HG02798 (cell line): Measurements from ENCODE around the gene ZMYND8.
"Not testable (repeated sequence)": the region's sequence is repeated elsewhere in the genome, so short reads cannot be mapped to it uniquely, and the experiment has no call there.

Experiments
- ATAC-seq: cut with Tn5 transposase; IDR thresholded peaks from one replicate; pipeline ENCODE4 v1.9.1; 2021; ENCODE audit warnings: mild to moderate bottlenecking; ENCODE audit not compliant: unreplicated experiment, poor library complexity

The ZMYND8 gene

DNA sequence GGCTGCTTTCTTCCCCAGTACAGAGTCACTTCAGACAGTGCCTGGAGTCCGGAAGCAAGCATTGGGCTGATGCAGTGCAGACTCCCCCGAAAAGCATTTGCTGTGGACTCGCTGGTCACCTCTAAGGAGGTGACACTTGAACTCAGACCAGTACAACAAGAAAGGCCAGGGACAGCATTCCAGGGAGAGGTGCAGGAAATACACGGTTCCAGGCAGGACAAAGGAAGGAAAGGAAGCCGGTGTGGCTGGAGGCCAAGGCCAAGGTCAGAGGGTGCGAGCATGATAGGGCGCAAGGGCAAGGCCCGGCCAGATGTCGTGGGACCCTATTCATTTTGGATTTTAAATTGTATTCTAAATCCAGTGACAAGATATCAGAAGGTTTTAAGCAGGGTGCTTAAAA is 160.9 kb downstream of the ZMYND8 start:
- ATAC-seq = no peak

DNA sequence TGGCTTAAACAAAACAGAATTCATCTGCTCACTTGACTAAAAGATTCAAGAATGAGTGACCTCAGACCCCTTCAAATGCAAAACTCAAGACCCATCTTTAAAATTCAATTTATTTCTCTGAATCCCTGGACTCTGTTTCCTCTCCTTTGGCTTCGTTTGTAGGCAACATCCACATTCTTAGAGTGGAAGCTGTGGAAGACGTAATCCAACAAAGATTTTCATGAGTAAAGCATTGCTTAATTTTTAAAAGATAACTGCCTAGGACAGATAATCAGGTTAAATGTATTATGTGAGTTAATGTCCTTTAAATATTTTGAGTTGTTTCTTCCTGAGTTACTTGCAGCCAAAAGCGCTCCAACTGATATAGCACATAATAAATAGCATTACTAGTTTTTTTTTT is 164.5 kb downstream of the ZMYND8 start:
- no peak for ATAC-seq

DNA sequence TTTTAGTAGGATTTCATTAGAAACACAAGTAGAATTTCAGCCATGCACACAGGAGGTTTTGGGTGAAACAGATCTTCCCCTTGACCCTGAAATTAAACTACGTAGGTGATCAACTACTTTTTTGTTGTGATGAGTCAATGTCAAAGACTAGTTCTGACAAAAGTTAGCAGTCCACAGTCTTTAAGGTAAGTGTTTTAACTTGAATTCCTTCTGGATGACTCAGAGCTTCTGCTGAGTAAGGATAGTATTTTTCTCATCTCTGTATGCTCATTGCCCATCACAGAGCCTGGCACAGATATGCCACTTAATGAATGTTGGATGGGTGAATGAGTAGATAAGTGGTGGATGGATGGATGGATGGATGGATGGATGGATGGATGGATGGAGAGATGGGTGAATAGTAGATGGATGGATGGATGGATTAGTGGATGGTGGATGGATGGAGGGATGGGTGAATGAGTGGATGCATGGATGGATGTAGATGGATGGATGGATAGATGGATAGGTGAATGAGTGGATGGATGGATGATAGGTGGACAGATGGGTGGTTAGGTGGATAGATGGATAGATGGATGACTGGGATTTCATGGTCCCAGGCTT is 165.3 kb downstream of the ZMYND8 start:
- ATAC-seq = no peak

DNA sequence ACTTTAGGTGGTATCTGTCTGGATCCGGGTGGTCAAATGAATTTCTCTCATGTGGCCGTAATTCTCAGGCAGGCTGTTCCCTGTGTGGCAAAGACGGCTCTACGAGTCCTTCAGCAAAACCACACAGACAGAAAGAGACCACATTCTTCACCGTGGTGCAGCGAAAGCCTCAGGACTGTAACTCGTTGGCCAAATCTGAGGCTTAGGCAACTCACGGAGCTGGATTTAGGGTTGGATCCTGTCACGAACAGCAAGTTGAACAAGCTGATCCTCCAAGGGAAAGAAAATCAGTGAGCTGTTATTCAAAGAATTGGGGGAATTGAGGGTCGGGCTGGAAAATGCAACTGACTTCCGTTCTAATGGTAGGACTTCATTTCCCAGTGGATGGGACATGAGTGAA is 167.4 kb downstream of the ZMYND8 start:
- no peak for ATAC-seq

DNA sequence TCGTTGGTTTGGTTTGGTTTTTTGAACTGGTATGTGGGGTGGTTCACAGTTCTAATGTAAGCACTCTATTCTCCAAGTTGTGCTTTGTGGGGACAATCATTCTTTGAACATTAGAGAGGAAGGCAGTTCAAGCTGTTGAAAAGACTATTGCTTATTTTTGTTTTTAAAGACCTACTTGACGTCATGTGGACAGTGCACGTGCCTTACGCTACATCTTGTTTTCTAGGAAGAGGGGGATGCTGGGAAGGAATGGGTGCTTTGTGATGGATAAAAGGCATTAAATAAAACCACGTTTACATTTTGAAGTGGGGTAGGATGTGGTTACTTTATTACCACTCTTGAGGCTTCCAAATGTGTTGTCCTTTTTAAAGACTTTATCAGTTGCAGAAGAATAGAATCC is 168.0 kb downstream of the ZMYND8 start:
- no peak for ATAC-seq

DNA sequence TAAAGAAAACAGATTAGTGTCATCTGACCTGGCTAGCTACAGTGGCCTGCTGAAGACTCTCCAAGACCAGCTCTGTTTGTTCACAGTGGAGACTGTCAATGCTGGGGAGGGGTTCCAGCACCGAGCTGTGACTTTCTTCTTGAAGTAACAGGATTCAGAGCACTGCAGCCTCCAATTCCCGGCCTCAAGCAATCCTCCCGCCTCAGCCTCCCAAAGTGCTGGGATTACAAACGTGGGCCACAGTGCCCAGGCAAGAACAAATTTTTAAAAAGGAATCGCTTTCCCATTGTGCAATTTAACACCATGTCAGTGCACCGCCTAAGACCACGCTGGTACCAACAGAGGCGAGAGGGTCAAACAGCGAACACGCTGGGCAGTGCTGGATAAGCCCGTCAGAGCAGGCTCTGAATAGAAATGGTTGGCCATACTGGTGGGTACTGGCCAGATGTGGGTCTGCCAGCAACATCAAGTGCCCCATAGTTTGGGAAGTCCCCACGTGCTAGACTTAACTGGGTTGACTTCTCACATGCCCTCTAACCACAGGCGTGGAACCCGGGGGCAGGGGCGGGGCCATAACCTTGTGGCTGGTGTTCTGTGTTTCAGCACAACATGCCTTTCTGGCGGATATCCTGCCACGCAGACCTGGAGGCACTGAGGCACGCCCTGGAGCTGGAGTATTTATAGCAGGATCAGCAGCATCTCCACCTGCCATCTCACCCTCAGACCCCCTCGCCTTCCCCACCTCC is 168.9 kb downstream of the ZMYND8 start:
- no peak for ATAC-seq

DNA sequence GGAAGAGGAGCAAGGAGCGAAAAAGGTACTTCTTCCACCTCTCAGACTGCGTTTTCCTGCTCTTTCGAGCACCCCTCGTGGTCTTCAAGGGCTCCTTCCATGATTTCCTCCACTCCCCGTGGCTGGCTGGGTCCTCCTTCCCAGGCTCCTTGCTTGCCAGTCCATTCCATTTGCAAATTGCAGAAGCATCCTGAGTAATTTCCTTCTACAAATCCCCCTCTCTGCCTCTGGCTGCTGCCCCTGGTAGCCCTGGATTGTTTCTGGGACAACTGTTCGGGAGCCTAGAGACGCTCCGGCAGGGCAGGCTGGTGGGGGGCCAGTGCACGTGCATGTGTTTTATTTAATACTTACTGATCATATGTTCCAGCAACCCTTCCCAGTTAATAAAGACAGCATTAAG is 173.1 kb downstream of the ZMYND8 start:
- ATAC-seq = no peak

DNA sequence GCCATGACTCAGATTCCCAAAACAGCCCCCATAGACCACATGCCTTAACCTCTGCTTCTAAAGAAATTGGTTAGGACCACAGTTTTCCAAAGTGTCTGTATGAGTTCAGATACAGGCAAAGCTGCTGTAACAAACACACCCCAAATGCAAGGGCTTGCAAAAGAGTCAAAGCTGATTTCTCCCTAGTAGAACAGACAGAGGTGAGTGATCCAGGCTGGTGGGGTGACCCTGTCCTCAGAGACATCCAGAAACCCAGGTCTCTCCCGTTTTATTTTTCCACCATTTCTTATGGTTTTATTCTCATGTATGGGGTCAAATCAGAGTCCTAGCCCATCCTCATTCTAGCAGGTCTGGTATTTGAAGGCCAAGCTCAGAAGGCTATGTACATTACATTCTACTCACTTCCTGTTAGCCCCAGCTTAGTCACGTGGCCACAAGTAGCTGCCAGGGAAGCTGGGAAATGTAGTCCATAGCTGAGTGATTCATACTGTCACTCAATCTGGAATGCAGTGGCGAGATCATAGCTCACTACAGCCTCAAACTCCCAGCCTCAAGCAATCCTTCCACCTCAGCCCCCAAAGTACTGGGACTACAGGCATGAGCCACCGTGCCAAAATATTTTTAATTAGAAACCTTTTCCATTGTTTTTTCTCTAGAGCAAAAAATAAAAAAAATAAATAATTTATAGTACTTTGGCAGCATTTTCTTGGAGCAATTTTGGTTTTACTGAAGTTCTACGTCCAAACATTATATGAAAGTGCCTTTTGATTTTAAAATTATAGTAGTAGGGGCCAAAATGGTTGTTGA is 175.2 kb downstream of the ZMYND8 start:
- ATAC-seq = no peak

DNA sequence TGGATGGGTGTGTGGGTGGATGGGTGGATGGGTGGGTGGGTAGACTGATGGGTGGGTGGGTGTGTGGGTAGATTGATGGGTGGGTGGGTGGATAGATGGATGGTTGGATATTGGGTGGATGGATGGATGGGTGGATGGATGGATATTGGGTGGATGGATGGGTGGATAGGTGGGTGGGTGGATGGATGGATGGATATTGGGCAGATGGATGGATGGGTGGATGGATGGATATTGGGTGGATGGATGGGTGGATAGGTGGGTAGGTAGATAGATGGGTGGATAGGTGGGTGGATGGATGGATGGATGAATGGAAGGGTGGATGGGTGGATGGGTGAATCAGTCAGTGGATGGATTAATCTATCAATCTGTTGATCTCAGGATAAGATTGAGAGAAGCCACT is 177.2 kb downstream of the ZMYND8 start:
- ATAC-seq = no peak

DNA sequence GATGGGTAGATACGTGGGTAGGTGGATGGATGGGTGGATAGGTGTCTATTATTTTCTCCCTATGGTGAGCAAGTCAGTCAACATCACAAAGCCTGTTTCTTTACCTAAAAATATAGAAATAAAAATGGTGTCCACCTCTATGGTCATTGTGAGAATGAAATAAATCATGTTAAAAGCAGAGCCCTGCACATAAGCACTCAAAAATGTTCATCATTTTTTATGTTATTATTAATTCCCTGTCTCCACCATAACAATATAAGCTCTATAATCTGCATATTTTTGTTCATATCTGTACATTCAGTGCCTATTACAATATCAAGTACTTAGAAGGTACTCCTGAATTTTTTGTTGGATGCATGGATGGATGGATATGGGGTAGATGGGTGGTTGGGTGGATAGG is 177.6 kb downstream of the ZMYND8 start:
- no peak for ATAC-seq

DNA sequence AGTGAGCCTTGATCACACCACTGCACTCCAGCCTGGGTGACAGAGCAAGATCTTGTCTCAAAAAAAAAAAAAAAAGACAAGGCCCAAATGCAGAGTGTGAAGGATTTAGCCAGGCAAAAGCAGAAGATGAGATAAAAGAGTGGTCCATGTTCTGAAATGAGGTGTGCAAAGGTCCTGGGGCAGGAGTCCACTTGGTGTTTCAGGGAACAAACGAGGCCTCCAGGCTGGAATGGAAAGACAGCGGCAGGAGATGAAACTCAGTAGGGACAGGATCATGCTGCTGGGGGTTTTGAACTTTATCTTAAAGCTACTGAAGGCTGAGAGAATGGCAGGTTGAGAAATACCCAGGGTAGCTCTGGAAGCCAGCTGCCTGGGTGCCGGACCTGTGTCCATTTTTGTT is 178.2 kb downstream of the ZMYND8 start:
- ATAC-seq = no peak

DNA sequence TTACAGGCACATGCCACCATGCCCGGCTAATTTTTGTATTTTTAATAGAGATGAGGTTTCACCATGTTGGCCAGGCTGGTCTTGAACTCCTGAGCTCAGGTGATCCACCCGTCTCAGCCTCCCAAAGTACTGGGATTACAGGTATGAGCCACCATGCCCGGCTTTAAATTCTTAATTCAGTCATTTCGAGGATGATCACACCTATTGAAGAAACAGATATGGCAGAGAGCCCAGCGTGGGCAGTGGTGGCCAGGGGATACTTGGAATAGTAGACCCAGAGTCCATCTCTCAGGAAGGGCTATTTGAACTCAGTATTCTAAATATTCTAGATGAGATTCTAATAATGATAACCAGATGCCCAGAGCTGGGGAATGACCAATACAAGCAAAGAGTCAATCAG is 180.3 kb downstream of the ZMYND8 start:
- not testable (repeated sequence) for ATAC-seq

DNA sequence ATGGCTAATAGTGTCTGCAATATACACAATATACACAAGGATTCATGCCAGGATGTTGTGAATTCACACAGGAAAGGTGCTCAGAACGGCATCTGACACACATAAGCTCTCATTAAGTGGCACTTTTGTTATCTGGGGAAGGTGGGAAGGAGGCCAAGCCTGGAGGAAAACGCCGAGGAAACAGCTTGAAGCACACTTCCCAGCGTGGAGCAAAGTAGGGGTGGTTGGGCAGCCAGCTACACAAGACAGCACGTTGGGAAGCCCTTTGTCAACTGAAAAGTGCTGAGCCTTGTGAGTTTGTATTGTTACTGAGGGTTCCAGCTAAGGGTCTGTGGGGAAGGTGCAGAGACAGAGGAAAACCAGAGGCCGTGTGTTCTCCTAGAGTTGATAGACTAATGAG is 181.0 kb downstream of the ZMYND8 start:
- no peak for ATAC-seq

DNA sequence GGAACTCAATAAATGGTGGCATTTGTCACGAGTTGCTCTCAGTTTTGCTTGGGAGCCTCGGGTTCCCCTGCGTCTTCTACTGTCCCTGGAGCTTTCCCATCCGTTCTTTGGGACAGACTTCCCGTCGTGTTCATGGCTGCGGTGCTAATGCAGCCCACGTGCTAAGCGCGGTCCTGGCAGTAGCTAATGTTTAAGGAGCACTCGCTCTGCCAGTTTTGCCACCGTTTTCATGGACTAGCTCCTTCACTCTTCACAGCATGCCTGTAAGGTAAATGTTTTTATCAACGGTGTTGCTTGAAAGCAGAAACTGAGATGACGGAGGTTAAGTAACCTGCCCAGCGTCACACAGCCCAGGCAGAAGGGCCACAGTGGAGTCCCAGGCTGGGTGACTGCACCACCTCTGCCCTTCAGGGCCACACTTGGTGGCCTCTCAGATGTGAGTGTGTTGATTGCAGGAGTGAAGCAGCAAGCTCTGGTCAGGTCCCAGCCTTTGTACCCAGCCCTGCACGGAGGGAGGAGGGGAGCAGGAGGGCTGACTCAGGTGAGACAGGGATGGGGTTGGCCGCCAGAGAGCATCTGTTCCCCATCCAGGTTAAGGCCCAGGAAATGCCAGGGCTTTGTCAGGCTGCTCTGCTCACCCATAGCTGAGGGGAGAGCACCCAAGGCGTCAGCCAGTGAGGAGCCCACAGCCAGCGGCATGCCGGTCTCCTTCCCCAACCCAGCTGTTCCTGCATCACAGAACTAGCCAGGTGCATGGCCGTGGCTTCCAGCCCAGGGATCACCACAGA is 181.8 kb downstream of the ZMYND8 start:
- no peak for ATAC-seq

DNA sequence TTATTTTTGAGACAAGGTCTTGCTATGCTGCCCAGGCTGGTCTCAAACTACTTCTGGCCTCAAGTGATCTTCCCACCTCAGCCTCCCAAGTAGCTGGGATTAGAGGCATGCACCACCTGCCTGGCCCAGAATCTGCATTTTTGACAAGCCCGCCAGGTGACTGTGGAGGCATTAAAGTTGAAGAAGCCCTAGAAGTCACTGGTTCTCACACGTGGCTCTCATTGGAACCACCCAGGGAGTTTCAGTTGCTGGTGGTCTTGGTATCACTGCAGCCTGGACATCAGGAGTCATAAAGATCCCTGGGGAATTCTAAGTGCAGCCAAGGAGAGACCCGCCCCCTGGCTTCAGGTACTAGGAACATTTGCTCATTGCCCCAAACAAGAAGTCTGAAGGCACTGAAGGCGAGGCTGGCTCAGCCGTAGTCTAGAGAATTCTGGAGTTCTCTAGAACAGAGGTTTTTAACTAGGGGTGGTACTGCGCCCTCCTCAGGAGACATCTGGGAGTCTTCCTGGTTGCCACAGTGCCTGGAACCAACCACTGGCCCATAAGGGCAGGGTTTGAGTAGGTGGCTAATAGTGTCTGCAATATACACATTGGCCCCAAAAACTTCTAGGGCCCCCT is 182.8 kb downstream of the ZMYND8 start:
- no peak for ATAC-seq

DNA sequence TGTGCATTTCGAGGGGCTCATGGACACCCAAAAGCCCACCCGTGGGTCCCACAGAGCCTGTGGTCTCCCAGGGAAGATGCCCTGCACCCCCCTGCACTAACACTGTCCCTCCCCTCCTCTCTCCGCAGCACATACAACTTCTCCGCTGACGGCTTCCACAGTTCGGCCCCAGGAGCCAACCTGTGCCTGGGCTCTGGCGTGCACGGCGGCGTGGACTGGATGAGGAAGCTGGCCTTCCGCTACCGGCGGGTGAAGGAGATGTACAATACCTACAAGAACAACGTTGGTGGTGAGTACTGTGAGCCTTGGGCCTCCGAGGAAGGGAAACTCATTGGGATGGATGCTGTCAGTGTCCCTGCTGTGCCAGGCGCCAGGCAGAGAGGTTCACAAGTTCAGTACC is 183.9 kb downstream of the ZMYND8 start:
- no peak for ATAC-seq

DNA sequence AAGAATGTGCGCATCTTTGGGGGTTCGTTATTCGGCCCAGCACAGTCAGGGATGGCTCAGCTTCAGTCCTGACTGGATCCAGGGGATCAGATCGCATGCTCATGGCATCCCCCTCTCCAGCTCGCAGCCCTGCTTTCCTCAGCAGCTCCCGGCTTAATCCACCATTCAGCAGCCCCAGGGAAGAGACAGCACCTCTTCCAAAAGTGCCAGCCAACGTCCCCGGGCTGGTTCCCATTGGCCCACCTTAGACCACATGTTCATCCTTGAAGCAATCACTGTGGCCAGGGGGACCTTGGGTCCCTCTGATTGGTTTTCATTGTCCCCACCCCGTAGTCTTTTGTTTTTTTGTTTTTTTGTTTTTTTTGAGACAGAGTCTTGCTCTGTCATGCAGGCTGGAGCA is 188.7 kb downstream of the ZMYND8 start:
- ATAC-seq = no peak

DNA sequence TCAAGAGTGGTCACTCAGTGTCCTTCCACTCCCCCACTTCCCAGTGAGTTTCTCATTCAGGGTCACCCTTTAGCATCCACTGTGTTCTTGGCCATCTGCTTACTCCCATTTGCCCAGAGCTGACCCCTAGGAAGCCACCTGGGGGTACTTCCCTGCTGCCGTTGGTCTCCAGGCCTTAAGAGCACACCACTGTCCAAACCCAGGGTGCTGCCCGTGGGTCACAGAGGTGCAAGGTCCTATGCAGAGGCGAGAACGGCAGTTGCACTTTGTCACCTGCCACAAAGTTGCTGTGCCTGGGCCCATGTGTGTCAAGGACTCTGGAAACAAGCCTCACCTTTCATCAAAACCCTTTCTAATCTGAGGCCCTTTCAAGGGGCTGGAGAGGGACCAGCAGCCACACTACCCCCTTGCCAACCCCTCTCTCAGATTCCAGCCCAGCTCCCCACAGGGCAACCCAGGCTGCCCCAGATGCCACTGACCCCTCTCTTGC is 191.1 kb downstream of the ZMYND8 start:
- ATAC-seq = no peak

DNA sequence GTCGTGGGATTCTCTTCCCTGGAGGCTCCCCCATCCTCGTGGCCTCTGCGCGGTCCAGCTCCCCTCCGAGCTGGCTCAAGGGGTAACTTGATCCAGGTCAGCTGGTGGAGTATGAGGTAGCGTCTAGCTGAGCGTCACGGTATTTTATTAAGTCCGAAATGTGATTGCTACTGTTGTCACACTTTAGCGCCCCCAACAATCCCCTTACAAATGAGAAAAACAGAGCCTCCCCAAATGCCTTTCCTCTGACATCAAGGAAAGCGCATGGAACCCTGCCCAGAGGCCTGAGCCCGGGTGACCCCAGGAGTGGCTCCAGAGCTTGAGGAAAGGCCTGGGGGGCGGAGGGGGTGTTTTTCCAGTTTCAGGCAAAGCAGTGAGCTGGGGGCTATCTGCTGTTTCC is 192.4 kb downstream of the ZMYND8 start:
- no peak for ATAC-seq

DNA sequence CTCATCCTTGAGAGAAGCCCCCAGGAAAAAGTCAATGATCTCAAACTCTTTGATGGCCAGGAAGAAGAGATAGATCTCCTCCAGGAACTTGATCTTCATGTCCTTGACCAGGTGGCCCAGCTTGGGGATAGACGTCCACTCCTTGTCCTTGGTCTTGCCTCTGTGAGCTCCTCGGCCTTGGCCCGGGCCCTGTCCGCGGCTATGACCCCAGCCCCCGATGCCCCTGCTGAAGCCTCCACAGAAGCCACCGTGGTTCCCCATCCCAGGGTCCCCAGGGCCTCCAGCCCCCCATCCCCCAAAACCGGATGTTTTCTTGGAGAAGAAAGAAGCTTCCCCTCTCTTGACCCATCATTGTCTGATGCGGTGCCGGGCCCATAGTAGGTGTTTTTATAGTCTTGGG is 195.1 kb downstream of the ZMYND8 start:
- ATAC-seq = no peak
